GM19025 (cell line): ENCODE measurements around the gene NR2F6.

Experiments
- ATAC-seq: cut with Tn5 transposase; IDR thresholded peaks from one replicate; pipeline ENCODE4 v1.9.1; 2021; ENCODE audit warnings: mild to moderate bottlenecking, low read depth, moderate library complexity; ENCODE audit not compliant: unreplicated experiment

Gene NR2F6

DNA sequence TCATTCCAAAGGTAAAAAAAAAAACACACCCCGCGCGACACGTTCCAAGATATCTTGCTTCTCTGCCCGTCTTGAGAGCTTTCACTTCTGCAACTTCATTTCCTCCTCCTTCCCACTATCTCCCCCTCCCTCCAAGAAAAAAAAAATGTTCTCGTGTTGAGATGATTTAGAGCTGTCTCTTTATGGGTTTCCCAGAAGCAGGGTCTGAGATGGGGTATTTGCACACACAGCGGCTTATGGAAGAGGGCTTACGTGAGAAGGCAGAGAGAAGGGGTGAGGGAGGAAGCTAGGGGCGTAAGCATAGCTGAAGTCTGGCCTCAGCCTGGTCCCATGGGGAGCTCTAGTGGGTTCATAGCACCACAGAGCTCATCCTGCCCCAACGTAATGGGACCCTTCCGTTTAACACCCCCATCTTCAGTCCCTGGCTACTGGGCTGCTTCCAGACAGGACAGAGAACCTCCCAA lies 61.8 kb downstream of the NR2F6 start:
- no peak for ATAC-seq

GRCh38 chr19:17183271-17183761 lies 62.4 kb downstream of the NR2F6 start:
- no peak for ATAC-seq
